Stimulated activated CD4-positive, alpha-beta T cell treated with anti-CD3 and anti-CD28 coated beads, Interleukin-1b, Interleukin-23, amount 100 ng/mL, for 1 hour (primary cell): ENCODE measurements around the gene C1orf167.

Source experiments
- DNase-seq, 2 donors: peaks; one replicate each; pipeline ENCODE4 v3.0.0-alpha.2; 2020; ENCODE audit warnings: low read depth in 2 of 2

C1orf167 gene

DNA sequence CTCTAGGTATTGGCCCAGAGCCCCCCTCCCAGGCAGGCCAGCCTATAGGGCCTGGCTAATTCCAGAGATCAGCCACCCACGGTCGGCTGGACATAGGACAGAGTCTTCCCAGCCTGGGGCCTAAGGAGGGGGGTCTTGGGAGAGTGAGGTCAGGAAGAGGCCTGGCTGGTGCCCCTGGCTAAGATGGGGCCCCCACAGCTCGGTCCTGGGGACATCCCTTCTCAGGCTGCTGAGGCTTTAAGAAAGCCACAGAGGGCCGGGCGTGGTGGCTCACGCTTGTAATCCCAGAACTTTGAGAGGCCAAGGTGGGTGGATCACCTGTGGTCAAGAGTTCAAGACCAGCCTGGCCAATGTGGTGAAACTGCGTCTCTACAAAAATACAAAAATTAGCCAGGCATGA lies 2.5 kb downstream of the C1orf167 start:
- no peak for DNase-seq

- DNase-seq, result no peak
These were observed 3.9 kb downstream of the C1orf167 start for GRCh38 chr1:11765661-11766428.

DNA sequence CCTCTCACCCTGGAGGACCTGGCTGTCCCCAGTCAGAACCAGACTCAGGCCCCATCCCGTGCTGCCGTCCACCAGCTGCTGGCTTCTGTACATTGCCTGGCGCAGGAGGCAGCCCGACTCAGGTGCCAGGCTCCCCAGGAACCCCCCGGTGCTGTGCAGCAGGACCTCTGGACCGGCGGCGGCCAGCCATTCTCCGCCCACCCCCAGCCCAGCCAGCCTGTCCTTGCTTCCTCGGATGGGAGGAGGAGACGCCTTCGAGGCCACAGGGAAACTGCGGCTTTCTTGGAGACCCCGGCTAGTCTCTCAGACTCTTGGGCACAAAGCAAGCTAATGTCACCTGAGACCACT lies 4.4 kb downstream of the C1orf167 start:
- DNase-seq, result no peak

DNA sequence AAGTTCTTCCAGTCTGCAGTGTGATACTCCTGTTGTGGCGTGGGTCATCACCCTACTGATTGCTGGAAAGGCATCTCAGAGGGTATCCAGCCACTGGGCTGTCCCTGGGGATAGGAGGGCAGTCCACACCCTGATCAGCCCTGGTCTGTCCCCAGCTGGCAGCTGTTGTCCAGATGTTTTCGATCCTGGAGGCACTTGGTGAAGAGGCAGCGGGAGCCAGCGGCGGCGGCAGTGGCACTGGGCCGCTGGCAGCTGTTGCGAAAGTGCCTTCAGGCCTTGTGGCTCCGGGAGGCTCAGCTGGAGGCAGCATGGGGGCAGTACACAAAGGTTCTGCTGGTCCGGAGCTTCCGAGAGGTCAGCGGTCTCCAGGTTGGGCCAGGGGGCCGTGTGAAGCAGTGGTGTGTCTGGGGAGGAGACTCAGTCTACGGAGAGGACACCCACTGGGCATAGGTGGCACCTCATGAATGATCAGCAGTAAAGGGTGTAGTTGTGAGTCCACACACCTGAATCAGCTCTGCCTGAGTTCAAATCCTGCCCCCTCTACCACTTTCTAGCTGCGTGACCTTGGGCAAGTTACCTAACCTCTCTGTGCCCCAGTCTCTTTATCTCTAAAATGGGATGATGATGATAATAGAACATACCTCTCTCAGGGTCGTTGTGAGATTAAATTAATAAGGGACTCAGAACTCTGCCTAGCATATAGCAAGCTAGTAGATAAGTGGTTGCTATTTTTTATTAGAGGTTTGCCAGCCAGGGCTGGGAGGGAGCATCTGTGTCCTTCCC lies 6.1 kb downstream of the C1orf167 start:
- no peak for DNase-seq

GRCh38 chr1:11768821-11769220 lies 6.8 kb downstream of the C1orf167 start:
- no peak for DNase-seq

DNA sequence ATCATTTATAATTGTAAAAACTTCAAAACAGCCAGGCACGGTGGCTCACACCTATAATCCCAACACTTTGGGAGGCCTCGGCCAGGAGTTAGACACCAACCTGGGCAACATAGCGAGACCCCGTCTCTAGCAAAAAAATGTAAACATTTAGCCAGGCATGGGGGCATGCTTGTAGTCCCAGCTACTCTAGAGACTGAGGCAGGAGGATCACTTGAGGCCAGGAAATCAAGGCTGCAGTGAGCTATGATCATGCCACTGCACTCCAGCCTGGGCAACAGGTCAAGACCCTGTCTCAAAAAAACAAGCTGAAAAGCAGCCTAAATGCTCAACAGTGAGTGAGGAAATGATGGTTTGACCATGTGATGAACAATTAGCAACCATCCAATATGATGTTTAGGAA lies 7.3 kb downstream of the C1orf167 start:
- no peak for DNase-seq

- DNase-seq, result no peak
These were observed 8.0 kb downstream of the C1orf167 start for GRCh38 chr1:11770011-11770410.

- no peak for DNase-seq
These were observed 9.6 kb downstream of the C1orf167 start for GRCh38 chr1:11771481-11772043.

- no peak for DNase-seq
These were observed 10.5 kb downstream of the C1orf167 start for GRCh38 chr1:11772458-11772857.

- no peak for DNase-seq
These were observed 12.8 kb downstream of the C1orf167 start for GRCh38 chr1:11774753-11775152.

GRCh38 chr1:11777658-11778322 lies 15.8 kb downstream of the C1orf167 start:
- no peak for DNase-seq

- no peak for DNase-seq
These were observed 16.3 kb downstream of the C1orf167 start for GRCh38 chr1:11778336-11778735.

DNA sequence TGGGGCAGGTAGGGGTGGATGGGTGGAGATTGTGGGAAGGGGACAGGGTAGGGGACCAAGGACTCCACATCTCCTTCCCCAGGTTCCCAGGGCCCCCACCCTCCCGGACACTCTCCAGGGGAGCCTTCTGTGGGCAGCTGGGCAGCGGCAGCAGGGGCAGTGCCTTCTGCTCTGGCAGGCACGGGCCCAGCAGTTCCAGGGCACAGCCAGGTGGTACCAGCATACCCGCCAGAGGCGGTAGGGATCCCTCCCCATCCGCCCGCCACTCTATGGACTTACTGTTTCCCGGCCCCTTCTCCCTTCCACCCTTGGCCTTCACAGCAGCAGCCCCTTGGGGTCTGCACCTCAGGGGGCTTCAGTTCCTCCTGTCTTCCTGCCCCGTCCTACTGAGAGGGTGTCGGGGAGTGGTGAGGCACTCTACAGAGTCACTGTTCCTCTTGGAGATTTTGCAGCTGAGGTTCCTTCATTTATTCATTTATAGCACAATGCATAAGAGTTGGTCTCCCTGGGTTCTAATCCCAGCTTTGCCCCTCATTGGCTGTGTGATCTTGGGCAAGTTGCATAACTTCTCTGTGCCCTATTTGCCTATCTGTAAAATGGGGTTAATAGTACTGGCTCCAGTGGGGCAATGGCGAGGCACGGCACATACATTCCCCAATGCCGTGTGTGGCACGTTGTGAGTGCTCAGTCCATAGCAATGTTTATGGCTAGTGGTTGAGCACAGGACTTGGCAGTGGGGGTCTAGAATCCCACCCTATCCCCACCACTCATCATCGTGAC lies 17.0 kb downstream of the C1orf167 start:
- no peak for DNase-seq

GRCh38 chr1:11779715-11780379 lies 17.9 kb downstream of the C1orf167 start:
- DNase-seq, result no peak

DNA sequence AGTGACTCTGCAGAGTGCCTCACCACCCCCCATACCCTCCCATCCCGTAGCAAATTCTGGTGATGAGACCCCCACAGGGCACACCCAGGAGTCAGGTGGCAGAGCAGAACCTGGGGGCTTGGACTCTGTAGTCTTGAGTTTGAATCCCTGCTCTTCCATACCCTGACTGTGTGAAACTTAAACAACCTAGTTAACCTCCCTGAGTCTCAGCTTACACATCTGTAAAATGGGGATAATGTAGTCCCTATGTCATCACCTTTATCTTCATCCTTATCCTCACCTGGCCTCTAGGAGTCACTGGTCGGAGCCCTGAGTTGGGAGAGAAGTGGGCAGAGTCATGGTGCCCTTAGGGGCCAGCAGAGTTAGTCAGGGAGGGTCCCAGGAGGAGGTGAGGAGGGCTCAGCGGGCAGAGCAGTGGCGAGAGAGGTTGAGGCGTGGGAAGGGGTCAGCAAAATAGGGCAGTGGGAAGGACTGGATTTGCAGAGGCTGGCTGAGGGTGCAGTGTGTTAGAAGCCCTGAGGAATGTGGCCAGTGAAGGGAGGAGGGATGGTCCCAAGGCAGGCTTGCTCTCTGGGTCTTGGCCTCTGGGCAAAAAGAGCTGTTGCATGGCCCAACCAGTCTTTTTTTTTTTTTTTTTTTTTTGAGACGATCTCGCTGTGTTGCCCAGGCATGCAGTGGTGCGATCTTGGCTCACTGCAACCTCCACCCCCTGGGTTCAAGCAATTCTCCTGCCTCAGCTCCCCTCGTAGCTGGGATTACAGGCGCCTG lies 18.6 kb downstream of the C1orf167 start:
- no peak for DNase-seq

DNA sequence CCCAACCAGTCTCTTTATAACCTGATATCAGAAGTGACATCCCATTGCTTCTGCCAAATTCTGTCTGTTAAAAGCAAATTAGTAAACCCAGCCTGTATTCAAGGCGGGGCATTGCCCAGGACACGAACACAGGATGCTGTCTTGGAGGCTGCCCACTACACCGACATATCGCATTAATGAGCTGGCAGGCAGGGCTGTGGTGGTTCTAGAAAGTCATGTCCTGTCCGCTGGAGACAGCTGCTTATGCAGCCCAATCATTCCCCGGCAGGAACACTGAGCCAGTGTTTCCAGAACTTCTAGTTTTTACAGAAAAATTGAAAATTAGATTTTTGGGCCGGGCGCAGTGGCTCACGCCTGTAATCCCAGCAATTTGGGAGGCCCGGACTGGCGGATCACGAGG lies 19.3 kb downstream of the C1orf167 start:
- DNase-seq, result no peak

- no peak for DNase-seq
These were observed 20.2 kb downstream of the C1orf167 start for GRCh38 chr1:11782127-11782708.

DNA sequence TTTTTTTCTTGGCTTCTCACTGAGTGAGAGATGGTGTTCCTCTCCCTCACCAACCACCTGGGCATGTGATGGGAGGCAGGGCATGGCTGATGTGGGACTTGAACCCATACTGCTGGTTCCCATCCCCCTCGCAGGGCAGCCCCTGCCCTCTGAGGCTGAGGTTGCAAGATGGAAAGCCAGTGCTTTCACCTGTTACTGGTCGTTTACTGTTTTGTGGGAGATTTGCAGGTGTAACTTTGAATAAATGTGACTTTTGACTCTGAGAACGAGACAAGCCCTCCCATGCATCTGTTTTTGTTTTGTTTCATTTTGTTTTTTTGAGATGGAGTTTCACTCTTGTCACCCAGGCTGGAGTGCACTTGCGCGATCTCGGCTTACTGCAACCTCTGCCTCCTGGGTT lies 21.6 kb downstream of the C1orf167 start:
- no peak for DNase-seq

- no peak for DNase-seq
These were observed 22.4 kb downstream of the C1orf167 start for GRCh38 chr1:11784256-11784992.
